Measurements from ENCODE around the gene RUNX2.

- no peak for TF ChIP-seq FOXA1 (IDR thresholded peaks at IDR 0.05)
- no peak for TF ChIP-seq SP1 (IDR thresholded peaks at IDR 0.05)
- TF ChIP-seq ELF4 (IDR thresholded peaks at IDR 0.05): no peak
- TF ChIP-seq FOXK2 (IDR thresholded peaks at IDR 0.05): no peak
- TF ChIP-seq NFRKB (IDR thresholded peaks at IDR 0.05): no peak
- no peak for TF ChIP-seq BHLHE40 (IDR thresholded peaks at IDR 0.05; ENCODE audit: borderline replicate concordance)
- TF ChIP-seq FOXM1 (IDR thresholded peaks at IDR 0.05; ENCODE audit: borderline replicate concordance): no peak
- TF ChIP-seq ARNT (IDR thresholded peaks at IDR 0.05): no peak
- no peak for TF ChIP-seq ZNF384 (IDR thresholded peaks at IDR 0.05)
- no peak for TF ChIP-seq SUZ12 (IDR thresholded peaks at IDR 0.05)
- TF ChIP-seq HDGF (IDR thresholded peaks at IDR 0.05; ENCODE audit: borderline replicate concordance): no peak
- no peak for TF ChIP-seq TARDBP (IDR thresholded peaks at IDR 0.05)
- TF ChIP-seq, protein P1, sequence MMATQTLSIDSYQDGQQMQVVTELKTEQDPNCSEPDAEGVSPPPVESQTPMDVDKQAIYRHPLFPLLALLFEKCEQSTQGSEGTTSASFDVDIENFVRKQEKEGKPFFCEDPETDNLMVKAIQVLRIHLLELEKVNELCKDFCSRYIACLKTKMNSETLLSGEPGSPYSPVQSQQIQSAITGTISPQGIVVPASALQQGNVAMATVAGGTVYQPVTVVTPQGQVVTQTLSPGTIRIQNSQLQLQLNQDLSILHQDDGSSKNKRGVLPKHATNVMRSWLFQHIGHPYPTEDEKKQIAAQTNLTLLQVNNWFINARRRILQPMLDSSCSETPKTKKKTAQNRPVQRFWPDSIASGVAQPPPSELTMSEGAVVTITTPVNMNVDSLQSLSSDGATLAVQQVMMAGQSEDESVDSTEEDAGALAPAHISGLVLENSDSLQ (IDR thresholded peaks at IDR 0.05): no peak
- no peak for TF ChIP-seq CTBP1 (IDR thresholded peaks at IDR 0.05; ENCODE audit: borderline replicate concordance)
Measured at GRCh38 chr6:45364466-45364865, 36.3 kb downstream of the RUNX2 start.

Data from HEK293T (cell line).